NCI-H510A (cell line): ENCODE results near the gene SP1.
"Not testable (repeated sequence)": the region's sequence is repeated elsewhere in the genome, so short reads cannot be mapped to it uniquely, and the experiment has no call there.

ENCODE experiments used
- DNase-seq: peaks from one replicate; lab custom pipeline; 2025; lab: John Stamatoyannopoulos, UW

Gene SP1

DNA sequence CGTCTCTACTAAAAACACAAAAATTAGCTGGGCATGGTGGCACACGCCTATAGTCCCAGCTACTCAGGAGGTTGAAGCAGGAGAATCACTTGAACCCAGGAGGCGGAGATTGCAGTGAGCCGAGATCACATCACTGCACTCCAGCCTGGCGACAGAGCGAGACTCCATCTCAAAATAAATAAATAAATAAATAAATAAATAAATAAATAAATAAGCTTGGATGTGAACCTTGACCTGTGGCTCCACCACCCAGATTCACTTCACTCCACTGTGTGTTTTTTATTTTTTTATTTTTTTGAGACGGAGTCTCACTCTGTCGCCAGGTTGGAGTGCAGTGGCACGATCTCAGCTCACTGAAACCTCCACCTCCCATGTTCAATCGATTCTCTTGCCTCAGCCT, 18.3 kb upstream of the SP1 start:
- not testable (repeated sequence) for DNase-seq

DNA sequence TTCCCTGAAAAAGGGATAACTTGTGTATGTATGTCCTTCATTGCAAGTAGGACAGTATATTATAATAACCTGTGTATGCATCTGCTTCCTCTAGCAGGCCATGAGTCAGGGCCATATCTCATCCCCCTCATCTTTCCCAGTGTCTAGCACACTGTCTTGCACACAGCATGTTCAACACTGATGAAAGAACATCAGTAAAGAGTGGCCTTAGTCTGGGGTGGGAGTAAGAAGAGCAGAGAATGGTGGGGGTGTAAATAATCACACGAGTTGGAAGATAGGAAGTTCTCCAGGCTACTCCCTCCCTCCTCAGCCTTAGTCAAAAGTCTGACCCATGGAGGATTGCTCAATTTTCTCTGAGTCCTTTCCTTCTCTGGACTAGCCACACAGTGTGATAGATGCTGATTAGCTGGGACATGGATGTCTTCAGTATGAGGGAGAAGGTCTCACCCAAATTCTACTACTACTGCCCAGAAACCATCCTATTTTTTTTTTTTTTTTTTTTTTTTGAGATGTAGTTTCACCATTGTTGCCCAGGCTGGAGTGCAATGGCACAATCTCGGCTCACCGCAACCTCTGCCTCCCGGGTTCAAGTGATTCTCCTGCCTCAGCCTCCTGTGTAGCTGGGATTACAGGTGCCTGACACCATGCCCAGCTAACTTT, 14.6 kb upstream of the SP1 start:
- no peak for DNase-seq

DNA sequence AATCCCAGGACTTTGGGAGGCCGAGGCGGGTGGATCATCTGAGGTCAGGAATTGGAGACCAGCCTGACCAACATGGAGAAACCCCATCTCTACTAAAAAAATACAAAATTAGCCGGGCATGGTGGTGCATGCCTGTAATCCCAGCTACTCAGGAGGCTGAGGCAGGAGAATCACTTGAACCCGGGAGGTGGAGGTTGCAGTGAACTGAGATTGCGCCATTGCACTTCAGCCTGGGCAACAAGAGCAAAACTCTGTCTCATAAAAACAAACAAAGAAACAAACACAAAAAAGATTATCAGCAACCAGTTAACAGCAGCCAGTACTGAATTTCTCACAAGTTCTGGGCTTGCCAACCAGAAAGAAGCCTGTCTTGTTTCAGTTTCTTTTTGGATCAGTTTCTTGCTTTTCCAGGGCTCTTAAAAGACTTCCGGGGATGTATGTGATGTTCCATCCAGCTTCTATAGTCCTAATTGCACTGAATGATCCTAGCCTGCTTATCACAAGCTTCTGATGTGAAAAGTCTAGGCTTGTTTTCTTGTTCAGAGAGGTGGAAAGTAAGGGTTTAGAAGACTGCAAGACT, 6.3 kb upstream of the SP1 start:
- DNase-seq = not testable (repeated sequence)

DNA sequence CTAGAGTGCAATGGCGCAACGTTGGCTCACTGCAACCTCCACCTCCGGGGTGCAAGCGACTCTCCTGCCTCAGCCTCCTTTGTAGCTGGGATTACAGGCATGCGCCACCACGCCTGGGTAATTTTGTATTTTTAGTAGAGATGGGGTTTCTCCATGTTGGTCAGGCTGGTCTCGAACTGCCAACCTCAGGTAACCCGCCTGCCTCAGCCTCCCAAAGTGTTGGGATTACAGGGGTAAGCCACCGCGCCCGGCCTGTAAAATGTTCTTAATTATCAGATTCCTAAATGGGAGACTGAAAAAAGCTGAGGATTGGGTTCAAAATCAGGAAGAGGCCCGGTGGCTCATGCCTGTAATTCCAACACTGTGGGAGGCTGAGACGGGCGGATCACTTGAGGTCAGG, 5.7 kb upstream of the SP1 start:
- not testable (repeated sequence) for DNase-seq

DNA sequence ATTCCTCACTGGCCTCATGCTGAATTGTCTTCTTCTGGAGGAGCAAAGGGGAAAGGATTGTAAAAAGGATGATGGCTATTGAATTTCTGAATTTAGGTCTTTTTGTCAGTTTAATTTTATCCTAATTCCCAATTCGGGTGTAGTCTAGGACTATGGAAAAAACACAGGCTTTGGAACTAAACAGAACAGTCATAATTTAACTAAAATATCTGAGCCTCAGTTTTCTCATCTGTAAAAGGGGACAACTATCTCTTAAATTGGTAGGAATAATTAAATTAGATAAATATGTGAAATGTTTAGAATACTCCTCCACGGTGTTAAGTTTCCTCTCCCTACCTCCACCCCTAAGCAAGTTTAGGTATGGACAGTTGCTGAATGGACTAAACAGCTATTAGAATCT, 3.2 kb upstream of the SP1 start:
- DNase-seq = no peak

DNA sequence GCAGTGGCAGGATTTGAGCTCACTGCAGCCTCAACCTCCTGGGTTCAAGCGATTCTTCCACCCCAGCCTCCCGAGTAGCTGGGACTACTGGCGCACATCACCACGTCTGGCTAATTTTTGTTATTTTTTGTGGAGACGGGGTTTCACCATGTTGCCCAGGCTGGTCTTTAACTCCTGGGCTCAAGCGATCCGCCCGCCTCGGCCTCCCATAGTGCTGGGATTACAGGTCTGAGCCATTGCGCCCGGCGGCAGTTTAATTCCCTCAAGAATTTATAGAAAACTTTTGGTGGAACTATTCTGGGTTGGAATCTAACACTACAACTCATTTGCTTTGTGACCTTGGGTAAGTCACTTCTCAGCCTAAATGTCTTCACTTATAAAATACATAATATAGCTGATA, 1.8 kb upstream of the SP1 start:
- no peak for DNase-seq

DNA sequence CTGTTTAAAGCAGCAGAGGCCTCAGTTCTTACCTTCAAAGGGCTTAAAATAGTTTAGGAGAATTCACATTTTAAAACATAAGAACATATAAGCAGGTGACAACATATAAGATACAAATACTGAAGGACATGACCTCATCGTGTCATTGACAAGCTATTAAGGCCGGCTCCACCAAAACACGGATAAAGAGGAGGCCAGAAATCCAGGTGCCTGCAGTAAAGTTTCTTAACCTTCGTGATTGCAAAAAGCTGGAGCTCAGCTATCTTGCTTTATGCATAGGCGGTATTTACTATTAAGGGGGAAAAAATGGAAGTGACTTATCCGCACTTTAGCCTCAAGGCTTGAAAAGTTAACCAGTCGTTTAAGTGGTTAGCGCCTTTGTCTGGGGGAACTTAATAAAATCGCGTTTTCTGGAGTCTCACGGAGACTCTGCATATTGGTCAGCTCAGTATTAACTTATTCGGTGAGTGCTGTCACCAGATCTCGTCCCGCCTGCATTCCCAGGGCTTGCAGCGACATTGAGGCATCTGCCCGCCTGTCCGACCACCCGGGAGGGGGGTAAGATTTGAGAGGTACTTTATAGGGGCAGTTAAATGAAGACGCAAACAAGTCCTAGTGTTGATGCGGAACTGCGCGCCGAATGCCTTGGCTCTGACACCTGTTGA, 1.1 kb upstream of the SP1 start:
- DNase-seq = peak; percentile 8

DNA sequence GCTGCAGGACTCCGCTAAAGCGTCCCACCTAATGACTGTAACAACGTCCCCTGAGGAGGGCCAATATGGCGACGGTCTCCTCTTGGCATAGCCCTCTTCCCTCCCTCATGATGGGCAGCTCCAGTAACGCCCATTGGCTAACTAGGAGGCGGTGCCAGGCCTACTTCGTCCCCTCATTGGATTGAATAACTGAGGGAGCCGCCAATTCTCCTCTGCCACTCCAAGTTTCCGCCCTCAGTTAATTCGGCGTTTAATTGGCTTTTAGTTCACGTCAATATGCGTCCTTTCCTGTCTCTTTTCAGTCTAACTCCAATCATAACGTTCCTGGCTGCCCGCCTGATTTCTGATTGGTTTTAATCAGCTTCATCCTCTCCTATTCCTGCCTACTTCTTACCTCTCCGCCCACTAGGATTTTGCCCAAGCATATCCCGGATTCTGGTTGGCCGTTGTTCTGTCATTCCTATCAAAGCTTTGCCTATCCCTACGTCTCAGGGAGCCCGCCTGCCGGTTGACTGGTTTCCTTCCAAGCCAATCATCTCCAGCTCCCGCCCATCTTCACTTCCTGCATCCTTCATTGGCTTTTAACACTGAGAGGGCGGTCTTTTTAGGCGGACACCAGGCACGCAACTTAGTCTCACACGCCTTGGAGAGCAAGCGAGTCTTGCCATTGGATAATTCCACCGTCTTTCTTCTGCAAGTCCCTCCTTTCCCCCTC, 430 bp upstream of the SP1 start:
- peak; percentile 100 for DNase-seq

DNA sequence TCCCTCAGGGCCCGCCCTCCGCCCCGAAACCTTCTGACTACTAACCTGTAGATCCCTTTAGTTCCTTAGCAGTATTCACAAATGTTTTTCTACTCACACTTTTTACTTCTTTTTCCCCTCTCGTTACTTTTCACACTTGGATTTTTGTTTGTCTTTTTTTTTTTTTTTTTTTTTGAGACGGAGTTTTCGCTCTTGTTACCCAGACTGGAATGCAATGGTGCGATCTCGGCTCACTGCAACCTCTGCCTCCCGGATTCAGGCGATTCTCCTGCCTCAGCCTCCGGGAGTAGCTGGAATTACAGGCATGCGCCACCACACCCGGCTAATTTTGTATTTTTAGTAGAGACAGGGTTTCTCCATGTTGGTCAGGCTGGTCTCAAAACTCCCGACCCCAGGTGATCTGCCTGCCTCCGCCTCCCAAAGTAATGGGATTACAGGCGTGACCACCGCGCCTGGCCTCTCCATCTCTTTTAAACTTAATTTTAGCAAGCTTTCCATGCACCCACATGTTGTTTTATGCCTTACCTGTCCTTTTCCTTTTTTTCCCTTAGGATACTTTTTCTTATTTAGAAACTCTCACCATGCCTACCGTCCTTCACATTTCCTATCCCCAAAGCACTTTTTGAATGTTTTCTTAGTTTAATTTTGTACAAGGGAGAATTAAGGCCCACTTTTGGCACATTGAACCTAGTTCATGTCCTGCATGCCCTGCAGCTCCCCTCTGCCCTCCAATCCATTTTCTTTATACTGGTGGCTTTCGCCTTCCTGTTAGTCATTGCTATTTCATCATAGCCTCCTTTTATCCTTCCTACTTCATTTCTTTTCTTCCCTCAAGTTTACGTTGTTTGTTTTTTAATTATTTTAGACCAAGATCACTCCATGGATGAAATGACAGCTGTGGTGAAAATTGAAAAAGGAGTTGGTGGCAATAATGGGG, 1.1 kb downstream of the SP1 start:
- no peak for DNase-seq

DNA sequence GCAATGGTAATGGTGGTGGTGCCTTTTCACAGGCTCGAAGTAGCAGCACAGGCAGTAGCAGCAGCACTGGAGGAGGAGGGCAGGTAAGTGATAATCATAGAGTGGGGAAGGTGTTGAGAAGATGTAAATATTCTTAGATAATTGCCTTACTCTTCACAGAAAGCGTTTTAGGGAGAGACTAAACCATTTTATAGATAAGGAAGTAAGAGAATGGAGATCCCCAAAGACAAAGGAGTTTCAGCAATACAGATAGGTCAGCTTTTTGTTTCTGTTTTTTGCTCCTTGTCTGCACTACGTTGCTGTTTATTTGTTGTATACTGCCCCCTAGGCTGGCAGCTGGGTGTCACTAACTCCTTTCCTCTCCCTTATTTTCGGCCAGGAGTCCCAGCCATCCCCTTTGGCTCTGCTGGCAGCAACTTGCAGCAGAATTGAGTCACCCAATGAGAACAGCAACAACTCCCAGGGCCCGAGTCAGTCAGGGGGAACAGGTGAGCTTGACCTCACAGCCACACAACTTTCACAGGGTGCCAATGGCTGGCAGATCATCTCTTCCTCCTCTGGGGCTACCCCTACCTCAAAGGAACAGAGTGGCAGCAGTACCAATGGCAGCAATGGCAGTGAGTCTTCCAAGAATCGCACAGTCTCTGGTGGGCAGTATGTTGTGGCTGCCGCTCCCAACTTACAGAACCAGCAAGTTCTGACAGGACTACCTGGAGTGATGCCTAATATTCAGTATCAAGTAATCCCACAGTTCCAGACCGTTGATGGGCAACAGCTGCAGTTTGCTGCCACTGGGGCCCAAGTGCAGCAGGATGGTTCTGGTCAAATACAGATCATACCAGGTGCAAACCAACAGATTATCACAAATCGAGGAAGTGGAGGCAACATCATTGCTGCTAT, 2.0 kb downstream of the SP1 start:
- peak; percentile 5 for DNase-seq

DNA sequence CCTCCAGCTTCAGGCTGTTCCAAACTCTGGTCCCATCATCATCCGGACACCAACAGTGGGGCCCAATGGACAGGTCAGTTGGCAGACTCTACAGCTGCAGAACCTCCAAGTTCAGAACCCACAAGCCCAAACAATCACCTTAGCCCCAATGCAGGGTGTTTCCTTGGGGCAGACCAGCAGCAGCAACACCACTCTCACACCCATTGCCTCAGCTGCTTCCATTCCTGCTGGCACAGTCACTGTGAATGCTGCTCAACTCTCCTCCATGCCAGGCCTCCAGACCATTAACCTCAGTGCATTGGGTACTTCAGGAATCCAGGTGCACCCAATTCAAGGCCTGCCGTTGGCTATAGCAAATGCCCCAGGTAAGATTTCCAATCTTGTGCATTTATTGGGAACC, 3.3 kb downstream of the SP1 start:
- no peak for DNase-seq

DNA sequence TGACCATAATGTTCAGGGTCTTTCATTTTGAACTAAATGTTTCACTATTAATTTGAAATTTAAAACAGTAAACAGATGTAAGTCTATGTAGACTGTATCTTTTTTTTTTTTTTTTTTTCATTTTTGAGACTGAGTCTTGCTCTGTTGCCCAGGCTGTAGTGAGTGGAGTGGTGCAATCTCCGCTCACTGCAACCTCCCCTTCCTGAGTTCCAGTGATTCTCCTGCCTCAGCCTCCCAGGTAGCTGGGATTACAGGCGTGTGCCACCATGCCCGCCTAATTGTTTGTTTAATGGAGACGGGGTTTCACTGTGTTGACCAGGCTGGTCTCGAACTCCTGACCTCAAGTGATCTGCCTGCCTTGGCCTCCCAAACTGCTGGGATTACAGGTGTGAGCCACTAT, 6.4 kb downstream of the SP1 start:
- DNase-seq = not testable (repeated sequence)

DNA sequence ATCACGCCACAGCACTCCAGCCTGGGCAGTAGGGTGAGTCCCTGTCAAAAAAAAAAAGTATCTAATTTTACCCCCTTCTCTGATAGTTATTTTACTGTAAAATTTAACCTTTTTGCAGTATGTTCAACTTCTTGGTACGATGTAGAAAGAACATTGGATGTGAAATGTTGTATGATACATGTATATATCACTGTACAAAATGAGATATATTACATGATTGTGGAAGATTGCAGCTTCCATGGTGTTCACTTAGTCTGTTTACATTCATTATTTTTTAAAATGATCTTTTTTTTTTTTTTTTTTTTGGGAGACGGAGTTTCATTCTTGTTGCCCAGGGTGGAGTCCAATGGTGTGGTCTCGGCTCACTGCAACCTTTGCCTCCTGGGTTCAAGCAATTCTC, 9.0 kb downstream of the SP1 start:
- DNase-seq = no peak

DNA sequence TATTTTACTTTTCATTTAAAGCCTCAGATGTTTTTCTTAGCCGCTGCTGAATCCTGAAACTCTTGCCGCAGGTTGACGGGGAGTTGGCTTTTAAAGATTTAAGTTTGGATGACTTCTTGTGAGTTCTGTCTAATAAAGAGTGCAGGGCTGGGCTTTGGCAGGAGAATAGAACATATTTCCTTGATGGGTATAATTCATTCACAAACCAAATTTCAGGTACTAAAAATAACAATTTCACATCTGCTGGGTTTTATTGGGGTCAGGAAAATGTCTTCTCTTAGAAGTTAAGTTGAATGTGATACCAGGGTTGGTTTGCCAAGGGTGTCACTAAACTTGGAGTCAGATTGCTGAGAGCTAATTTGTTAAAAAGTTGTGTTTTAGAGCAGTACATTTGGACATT, 9.7 kb downstream of the SP1 start:
- no peak for DNase-seq

DNA sequence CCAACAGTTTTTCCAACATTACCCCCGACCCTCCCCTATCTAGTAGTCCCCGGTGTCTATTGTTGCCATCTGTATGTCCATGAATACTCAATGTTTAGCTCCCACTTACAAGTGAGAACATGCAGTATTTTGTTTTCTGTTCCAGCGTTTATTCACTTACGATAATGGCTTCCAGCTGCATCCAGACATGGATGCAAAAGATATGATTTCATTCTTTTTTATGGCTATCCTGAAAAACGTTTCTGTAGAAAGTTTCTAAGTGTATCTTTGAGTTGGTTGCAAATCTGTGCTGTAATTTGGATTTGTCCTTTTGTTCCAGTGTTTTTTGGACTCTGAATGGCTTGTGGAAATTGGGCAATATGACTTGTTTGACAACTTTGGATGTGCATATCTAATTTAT, 11.7 kb downstream of the SP1 start:
- no peak for DNase-seq

DNA sequence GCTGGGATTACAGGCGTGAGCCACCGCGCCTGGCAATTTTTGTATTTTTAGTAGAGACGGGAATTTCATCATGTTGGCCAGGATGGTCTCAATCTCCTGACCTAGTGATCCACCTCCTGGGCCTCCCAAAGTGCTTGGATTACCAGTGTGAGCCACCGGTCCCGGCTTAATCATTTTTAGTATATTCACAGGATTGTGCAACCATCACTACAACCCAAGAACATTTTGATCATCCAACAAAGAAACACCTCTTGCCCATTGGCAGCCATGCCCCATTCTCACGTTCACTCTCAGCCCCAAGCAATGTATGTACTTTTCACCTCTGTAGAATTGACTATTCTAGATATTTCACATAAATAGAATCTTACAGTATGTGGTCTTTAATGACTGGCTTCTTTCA, 19.9 kb downstream of the SP1 start:
- DNase-seq = no peak

DNA sequence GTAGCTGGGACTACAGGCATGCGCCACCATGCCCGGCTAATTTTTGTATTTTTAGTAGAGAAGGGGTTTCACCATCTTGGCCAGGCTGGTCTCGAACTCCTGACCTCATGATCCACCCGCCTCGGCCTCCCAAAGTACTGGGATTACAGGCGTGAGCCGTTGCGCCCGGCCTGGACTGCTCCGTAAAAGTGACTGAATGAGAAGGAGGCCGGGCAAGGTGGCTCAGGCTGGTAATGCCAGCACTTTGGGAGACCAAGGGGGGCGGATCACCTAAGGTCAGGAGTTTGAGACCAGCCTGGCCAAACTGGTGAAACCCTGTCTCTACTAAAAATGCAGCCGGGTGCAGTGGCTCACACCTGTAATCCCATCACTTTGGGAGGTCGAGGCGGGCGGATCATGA, 22.4 kb downstream of the SP1 start:
- DNase-seq = not testable (repeated sequence)

DNA sequence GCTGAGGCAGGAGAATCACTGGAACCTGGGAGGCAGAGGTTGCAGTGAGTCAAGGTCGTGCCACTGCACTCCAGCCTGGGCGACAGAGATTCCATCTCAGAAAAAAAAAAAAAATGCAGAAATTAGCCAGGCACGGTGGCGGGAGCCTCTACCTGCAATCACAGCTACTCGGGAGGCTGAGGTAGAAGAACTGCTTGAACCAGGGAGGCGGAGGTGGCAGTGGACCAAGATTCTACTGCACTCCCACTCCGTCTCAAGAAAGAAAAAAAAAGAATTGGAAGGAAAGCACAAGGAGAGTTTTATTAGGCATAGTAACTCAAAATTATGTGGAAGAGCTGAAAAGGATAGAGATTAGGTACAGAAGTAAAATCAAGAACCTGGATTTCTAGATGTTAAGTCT, 22.9 kb downstream of the SP1 start:
- no peak for DNase-seq

DNA sequence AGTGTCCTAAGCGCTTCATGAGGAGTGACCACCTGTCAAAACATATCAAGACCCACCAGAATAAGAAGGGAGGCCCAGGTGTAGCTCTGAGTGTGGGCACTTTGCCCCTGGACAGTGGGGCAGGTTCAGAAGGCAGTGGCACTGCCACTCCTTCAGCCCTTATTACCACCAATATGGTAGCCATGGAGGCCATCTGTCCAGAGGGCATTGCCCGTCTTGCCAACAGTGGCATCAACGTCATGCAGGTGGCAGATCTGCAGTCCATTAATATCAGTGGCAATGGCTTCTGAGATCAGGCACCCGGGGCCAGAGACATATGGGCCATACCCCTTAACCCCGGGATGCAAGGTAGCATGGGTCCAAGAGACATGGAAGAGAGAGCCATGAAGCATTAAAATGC, 31.0 kb downstream of the SP1 start:
- no peak for DNase-seq

DNA sequence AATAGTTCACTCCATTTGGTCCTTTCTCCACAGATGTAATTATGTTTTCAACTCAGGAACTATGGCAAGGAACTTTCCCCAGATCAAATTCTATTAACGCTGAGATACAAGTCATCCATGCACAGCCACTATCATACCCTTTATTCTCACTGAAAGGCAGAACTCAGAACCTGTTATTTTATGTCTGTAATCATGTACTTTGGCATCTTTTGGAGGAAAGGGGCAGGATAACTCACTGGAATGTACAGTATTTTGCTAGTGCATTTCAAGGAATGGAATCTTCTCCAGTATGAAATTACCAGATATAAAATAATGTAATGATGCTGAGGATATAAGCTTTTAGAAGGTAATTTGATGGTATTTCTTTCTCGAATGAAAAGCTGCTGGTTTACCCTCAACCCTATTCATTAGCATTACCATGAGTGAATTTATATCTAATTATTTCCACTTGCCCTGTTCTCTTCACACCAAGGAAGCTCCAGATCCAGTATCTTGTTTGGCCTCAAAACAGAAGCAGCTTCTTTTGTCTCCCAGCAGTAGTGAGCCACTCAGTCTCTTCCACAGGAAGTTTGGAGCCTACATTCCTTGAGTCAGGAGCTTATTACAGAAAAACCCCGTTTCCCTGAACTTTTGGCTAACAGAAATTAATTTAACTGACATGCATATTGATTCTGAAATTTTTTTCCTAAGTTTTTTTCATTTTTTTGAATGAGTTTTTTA, 33.7 kb downstream of the SP1 start:
- no peak for DNase-seq
